IMR-90 (cell line): ENCODE results near the gene HMCN1. TPM values are rescaled to one million over a fixed set of nuclear protein-coding genes. Genes with fewer than 3 reads are reported as not detected.

ENCODE experiments used
- ATAC-seq: fragments of 200-7000 bp; cut with Tn5 transposase; 2 replicates; pipeline ENCODE4 v1.9.1; 2020; ENCODE audit warnings: low read depth, mild to moderate bottlenecking, moderate library complexity
- BruUV-seq: library from RNA; stranded (reverse); fragments of 400-500 nt; replicated peaks from 2 replicates; lab custom pipeline; 2021; lab: Mats Ljungman, UMichigan
- CTCF ChIA-PET: fragments of 300-600 bp; formaldehyde crosslinking; extraction: SDS; loops from one replicate; lab custom pipeline; 2021; ENCODE audit warnings: antibody characterized with exemption; lab: Yijun Ruan, JAX
- POLR2A ChIA-PET: fragments of 300-600 bp; sonication (Branson Sonifier 250); formaldehyde crosslinking; loops from one replicate; lab custom pipeline; 2022; ENCODE audit warnings: antibody characterized with exemption; ENCODE audit not compliant: unreplicated experiment; lab: Charles Lee
- DNase-seq: peaks from one replicate; pipeline ENCODE4 v3.0.0; 2013
- H2AFZ ChIP-seq: replicated peaks from 2 replicates; pipeline ENCODE3; 2013; ENCODE audit warnings: low read length, mild to moderate bottlenecking; ENCODE audit not compliant: poor library complexity
- H2AK5ac ChIP-seq: 2 replicates; pipeline ENCODE4 v1.6.1; 2013; ENCODE audit warnings: low read depth, low read length, inconsistent platforms
- H2AK9ac ChIP-seq: replicated peaks from 2 replicates; pipeline ENCODE3; 2013; ENCODE audit warnings: mild to moderate bottlenecking, low read depth, low read length, moderate library complexity; ENCODE audit not compliant: poor library complexity
- H2BK120ac ChIP-seq: 2 replicates; pipeline ENCODE4 v1.6.1; 2013; ENCODE audit warnings: low read depth, low read length, inconsistent platforms
- H2BK15ac ChIP-seq: 3 replicates; pipeline ENCODE4 v1.6.1; 2013; ENCODE audit warnings: low read depth, low read length, inconsistent platforms
- H2BK20ac ChIP-seq: 2 replicates; pipeline ENCODE4 v1.6.1; 2013; ENCODE audit warnings: low read depth, mild to moderate bottlenecking, inconsistent platforms, low read length, moderate library complexity
- H2BK5ac ChIP-seq: 2 replicates; pipeline ENCODE4 v1.6.1; 2013; ENCODE audit warnings: mild to moderate bottlenecking, low read depth, low read length, inconsistent platforms; ENCODE audit not compliant: poor library complexity, severe bottlenecking
- H3K14ac ChIP-seq: replicated peaks from 2 replicates; pipeline ENCODE4 v1.6.1; 2013; ENCODE audit warnings: low read depth, low read length, inconsistent platforms
- H3K18ac ChIP-seq: 2 replicates; pipeline ENCODE4 v1.6.1; 2013; ENCODE audit warnings: low read depth, low read length, control low read depth
- H3K23ac ChIP-seq: 2 replicates; pipeline ENCODE4 v1.6.1; 2013; ENCODE audit warnings: low read depth, low read length, inconsistent platforms
- H3K27ac ChIP-seq: 2 replicates; pipeline ENCODE4 v1.5.1; 2013; ENCODE audit warnings: mild to moderate bottlenecking, control low read depth, low read length; ENCODE audit not compliant: insufficient read depth
- H3K27me3 ChIP-seq: 2 replicates; pipeline ENCODE4 v1.6.1; 2013; ENCODE audit warnings: low read length; ENCODE audit not compliant: control insufficient read depth, insufficient read depth
- H3K36me3 ChIP-seq: 2 replicates; pipeline ENCODE4 v1.6.1; 2013; ENCODE audit warnings: low read length, mixed read lengths; ENCODE audit not compliant: control insufficient read depth, insufficient read depth
- H3K4ac ChIP-seq: 2 replicates; pipeline ENCODE4 v1.6.1; 2013; ENCODE audit warnings: low read depth, low read length, inconsistent platforms
- H3K4me1 ChIP-seq: 2 replicates; pipeline ENCODE4 v1.6.1; 2013; ENCODE audit warnings: low read length, mixed read lengths; ENCODE audit not compliant: control insufficient read depth, insufficient read depth
- H3K4me2 ChIP-seq: 2 replicates; pipeline ENCODE4 v1.6.1; 2013; ENCODE audit warnings: low read depth, mild to moderate bottlenecking, control low read depth, low read length, moderate library complexity
- H3K4me3 ChIP-seq: 2 replicates; pipeline ENCODE4 v1.5.1; 2013; ENCODE audit warnings: low read depth, mild to moderate bottlenecking, control low read depth, low read length, moderate library complexity; ENCODE audit not compliant: insufficient read depth
- H3K56ac ChIP-seq: 2 replicates; pipeline ENCODE4 v1.6.1; 2013; ENCODE audit warnings: low read length, inconsistent platforms; ENCODE audit not compliant: insufficient read depth; ENCODE audit errors: extremely low read depth
- H3K79me1 ChIP-seq, 2 experiments: 2 replicates each; pipeline ENCODE4 v1.6.1; 2013; ENCODE audit warnings: low read length in 2 of 2, inconsistent platforms in 1 of 2, low read depth in 1 of 2
- H3K9ac ChIP-seq: 2 replicates; pipeline ENCODE4 v1.6.1; 2013; ENCODE audit warnings: low read depth, low read length, control low read depth
- H3K9me1 ChIP-seq: 2 replicates; pipeline ENCODE4 v1.6.1; 2013; ENCODE audit warnings: low read length, inconsistent platforms; ENCODE audit not compliant: insufficient read depth
- H3K9me3 ChIP-seq: 2 replicates; pipeline ENCODE4 v1.6.1; 2013; ENCODE audit warnings: low read length; ENCODE audit not compliant: control insufficient read depth, insufficient read depth
- H4K20me1 ChIP-seq: 2 replicates; pipeline ENCODE4 v1.6.1; 2013; ENCODE audit warnings: low read length, inconsistent platforms; ENCODE audit not compliant: insufficient read depth
- H4K5ac ChIP-seq: 2 replicates; pipeline ENCODE4 v1.6.1; 2013; ENCODE audit warnings: mild to moderate bottlenecking, low read depth, low read length, control low read depth
- H4K8ac ChIP-seq, 2 experiments: 2 replicates each; pipeline ENCODE4 v1.6.1; 2013; ENCODE audit warnings: low read depth in 2 of 2, low read length in 2 of 2, control low read depth in 1 of 2, inconsistent platforms in 1 of 2
- H4K91ac ChIP-seq: 2 replicates; pipeline ENCODE4 v1.6.1; 2013; ENCODE audit warnings: low read depth, low read length, inconsistent platforms; ENCODE audit not compliant: insufficient read depth
- BHLHE40 ChIP-seq: fragments of 150-350 bp; IDR thresholded peaks from 2 replicates; pipeline ENCODE4 v1.6.1; 2016; ENCODE audit warnings: mild to moderate bottlenecking, low read depth, low read length
- CEBPB ChIP-seq: IDR thresholded peaks from 2 replicates; pipeline ENCODE4 v1.6.1; 2012; ENCODE audit warnings: low read depth, low read length, improper control_type of control experiment
- CHD1 ChIP-seq: IDR thresholded peaks from 2 replicates; pipeline ENCODE4 v1.6.1; 2012; ENCODE audit warnings: low read depth, low read length, improper control_type of control experiment
- CTCF ChIP-seq: conservative IDR thresholded peaks from 2 replicates; pipeline ENCODE4 v1.5.1; 2012; ENCODE audit warnings: mild to moderate bottlenecking, low read depth, low read length, improper control_type of control experiment
- MAZ ChIP-seq: IDR thresholded peaks from 2 replicates; pipeline ENCODE4 v1.6.1; 2012; ENCODE audit warnings: low read depth, mild to moderate bottlenecking, low read length, improper control_type of control experiment, moderate library complexity, borderline replicate concordance
- MXI1 ChIP-seq: IDR thresholded peaks from 2 replicates; pipeline ENCODE4 v1.6.1; 2012; ENCODE audit warnings: low read depth, mild to moderate bottlenecking, low read length, moderate library complexity, borderline replicate concordance
- NFE2L2 ChIP-seq: fragments of 150-350 bp; IDR thresholded peaks from 2 replicates; pipeline ENCODE4 v1.6.1; 2016; ENCODE audit warnings: low read depth, mild to moderate bottlenecking, low read length
- POLR2A ChIP-seq: IDR thresholded peaks from 2 replicates; pipeline ENCODE4 v1.6.1; 2012; ENCODE audit warnings: mild to moderate bottlenecking, low read depth, low read length
- RCOR1 ChIP-seq: IDR thresholded peaks from 2 replicates; pipeline ENCODE4 v1.6.1; 2012; ENCODE audit warnings: mild to moderate bottlenecking, low read length, improper control_type of control experiment; ENCODE audit not compliant: insufficient replicate concordance
- RFX5 ChIP-seq: IDR thresholded peaks from 2 replicates; pipeline ENCODE4 v1.8.0; 2012; ENCODE audit warnings: low read depth, mild to moderate bottlenecking, low read length, moderate library complexity
- SMC3 ChIP-seq: fragments of 150-350 bp; IDR thresholded peaks from 2 replicates; pipeline ENCODE4 v1.6.1; 2016; ENCODE audit warnings: low read depth, mild to moderate bottlenecking, antibody characterized with exemption, low read length, moderate library complexity
- USF2 ChIP-seq: fragments of 150-350 bp; IDR thresholded peaks from 2 replicates; pipeline ENCODE4 v1.6.1; 2017; ENCODE audit warnings: mild to moderate bottlenecking, antibody characterized with exemption, low read length, low read depth
- WGBS, 2 experiments: methylation state at CpG; one replicate each; pipeline versions ENCODE4 v1.1.5 to v1.1.7; 2013; ENCODE audit warnings: missing lambda C conversion rate in 2 of 2; ENCODE audit not compliant: insufficient read length in 1 of 2; ENCODE audit errors: extremely low coverage in 2 of 2; 5-methylcytosine and 5-hydroxymethylcytosine counted together
- dilution Hi-C: fragments of 300-500 bp; cut with HindIII; formaldehyde crosslinking; loops from one replicate; pipeline ENCODE4 v1.14.3; 2018; ENCODE audit warnings: low sequenced_read_pairs; ENCODE audit not compliant: unreplicated experiment
- in situ Hi-C: fragments of 300-500 bp; cut with MboI; formaldehyde crosslinking; loops from 3 replicates; pipeline ENCODE4 v1.14.3; 2019; ENCODE audit warnings: low sequenced_read_pairs, inconsistent platforms, mixed read lengths
- intact Hi-C: fragments of 100-400 bp; cut with micrococcal nuclease; formaldehyde crosslinking; loops from 2 replicates; pipeline ENCODE4 v1.10.0; 2022
- polyA plus RNA-seq, 3 experiments: library from polyadenylated mRNA; depleted of rRNA; stranded (reverse); fragments of >200 nt; gene quantifications; 2 replicates each; pipeline ENCODE4 v1.2.3, GENCODE V29; 2012; ENCODE audit warnings: low replicate concordance in 1 of 3
- total RNA-seq: library from RNA; depleted of rRNA; stranded (reverse); fragments of >200 nt; gene quantifications from 2 replicates; pipeline ENCODE4 v1.2.3, GENCODE V29; 2012

Gene HMCN1
- total and polyA plus RNA-seq, 2 of the 4 experiments (the other 2 are of a cell fraction): 6.1 to 11.7 TPM

GRCh38 chr1:185734929-185735700, 924 bp downstream of the HMCN1 start (continued):
- TF ChIP-seq BHLHE40 (no peak), POLR2A (no peak)

GRCh38 chr1:185735701-185736064, 1.5 kb downstream of the HMCN1 start:
- Histone ChIP-seq H4K8ac (no peak overlapping the region), H3K23ac (no peak overlapping the region; the same call in 1 of the 2 replicates), H3K27me3 (no peaks in the 10 kb centered on the region), H3K9ac (peak overlapping the region; percentile 83), H4K5ac (peak overlapping the region; percentile 56; the same call in 1 of the 2 replicates), H2AK9ac (no peak overlapping the region), H2AK5ac (no peak overlapping the region), H3K79me1 (no peaks in the 10 kb centered on the region), H3K14ac (no peak overlapping the region), H2BK5ac (no peak overlapping the region), H3K27ac (peak overlapping the region; percentile 59; the same call in 1 of the 2 replicates), H2BK120ac (no peak overlapping the region), H3K9me3 (peaks cover under 1% of the 10 kb centered on the region), H4K20me1 (no peaks in the 10 kb centered on the region), H3K4me3 (peak overlapping the region; percentile 51), H3K4ac (no peak overlapping the region), H4K91ac (no peak overlapping the region), H3K4me2 (peak overlapping the region; percentile 100), H2BK15ac (no peak overlapping the region), H2BK20ac (no peak overlapping the region), H3K9me1 (no peaks in the 10 kb centered on the region), H3K4me1 (0 out of 2 replicates have a peak, but pooled peaks cover 2% of the 10 kb centered on the region), H3K36me3 (no peaks in the 10 kb centered on the region), H3K56ac (no peak overlapping the region), H2AFZ (peak overlapping the region; percentile 63), H3K18ac (peak overlapping the region; percentile 52; the same call in 1 of the 2 replicates)
- in situ Hi-C loops: no loop called here
- dilution Hi-C loops: no loop called here
- WGBS, 2 experiments: no CpG with 5 or more reads among the region's 3 CpGs
- no TSS peak for BruUV-seq
- POLR2A ChIA-PET: no interaction called here
- CTCF ChIA-PET: no interaction called here
- intact Hi-C loops: no loop called here
- DNase-seq: peak; percentile 7
- no peak; the same call in 1 of the 2 replicates for ATAC-seq
- TF ChIP-seq RCOR1 (no peak), RFX5 (no peak), NFE2L2 (no peak), SMC3 (no peak), POLR2A (no peak), CEBPB (no peak), MAZ (no peak), MXI1 (no peak), CTCF (no peak), CHD1 (no peak), USF2 (no peak)
